Measurements from ENCODE around the gene CEL. TPM values are rescaled to one million over a fixed set of nuclear protein-coding genes. Genes with fewer than 3 reads are reported as not detected.

Gene CEL
- total and polyA plus RNA-seq, 3 experiments from 2014 or later = 1.1 to 1.2 TPM; not detected in 1

DNA sequence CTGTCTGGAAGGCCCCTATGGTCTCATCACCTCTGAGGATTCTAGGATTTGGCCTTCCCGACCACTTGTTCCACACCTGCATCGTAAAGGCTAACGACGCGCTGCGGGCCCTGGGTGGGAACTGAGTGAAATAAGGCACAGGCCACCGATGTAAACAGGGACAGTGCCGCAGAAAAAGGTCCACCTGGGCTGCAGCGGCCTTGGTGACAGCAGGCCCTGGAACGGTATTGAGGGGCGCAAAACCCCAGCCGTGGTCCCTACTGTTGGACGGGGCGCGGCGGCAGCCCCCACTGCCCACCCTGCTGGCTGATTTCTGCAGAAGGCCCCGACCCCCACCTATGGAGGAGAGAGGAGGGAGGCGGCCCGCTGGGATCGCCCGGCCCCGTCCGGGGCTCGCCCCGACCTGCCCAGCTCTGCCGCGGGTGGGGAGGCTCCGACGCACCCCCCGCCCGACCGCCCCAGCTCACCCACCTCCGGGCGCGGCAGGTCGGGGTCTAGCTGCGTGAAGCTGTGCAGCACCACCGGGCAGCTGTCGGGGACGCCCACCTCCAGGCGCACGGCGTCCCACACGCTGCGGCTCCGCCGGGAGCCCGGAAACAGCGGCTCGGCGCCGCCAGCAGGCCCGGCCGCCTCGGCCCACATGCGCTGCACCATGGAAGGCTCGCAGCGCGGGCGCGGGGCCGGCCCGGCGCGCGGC lies 58.9 kb downstream of the CEL start:
- H3K4me1 Mint-ChIP-seq = peaks cover 56 to 95% (median 61%) of the 10 kb centered on the region in 3 donors
- H3K4me1 ChIP-seq (ENCODE audit: insufficient read depth, low read length) = peaks cover 62% of the 10 kb centered on the region
- H3K27ac ChIP-seq (ENCODE audit: low read depth, low read length) = peak overlapping the region; percentile 74
- no peaks in the 10 kb centered on the region for H3K9me3 ChIP-seq (ENCODE audit: low read length)
- peak overlapping the region; percentile 53 for H3K4me3 ChIP-seq (ENCODE audit: low read length)
- ChIA-PET POLR2A (interaction anchor here (0.6 to 1.6 kb wide), 3 partner anchors 10 to 23 kb away, joined by 3 to 11 read pairs (median 4); no protein-coding TSS in a partner anchor), CTCF (interaction anchor here (25.9 kb wide), 1 partner anchor 27 kb away, joined by 521 read pairs; no protein-coding TSS in a partner anchor)
- peak overlapping the region; percentile 54 to 88 (median 78) for H3K4me3 Mint-ChIP-seq
- H3K9me3 Mint-ChIP-seq = no peaks in the 10 kb centered on the region
- no peak for DNase-seq
- no peaks in the 10 kb centered on the region for H3K27me3 Mint-ChIP-seq
- H3K36me3 Mint-ChIP-seq = peaks cover 0 to 23% (median 0%) of the 10 kb centered on the region in 3 donors
- no peaks in the 10 kb centered on the region for H3K36me3 ChIP-seq (ENCODE audit: insufficient read depth, low read length)
- H3K27ac Mint-ChIP-seq = peak overlapping the region; percentile 33 to 87 (median 66)
- H3K27me3 ChIP-seq (ENCODE audit: insufficient read depth, low read length, poor library complexity, severe bottlenecking) = no peaks in the 10 kb centered on the region

Other genes with a start within 250 kb of the CEL start
- not detected for gene AK8, start 183.7 kb upstream of the CEL start, total RNA-seq
- gene AK8, start 183.7 kb upstream of the CEL start, polyA plus RNA-seq = not detected
- 1 to 10 TPM; 2.6 to 2.8 TPM for gene SPACA9, start 183.1 kb upstream of the CEL start, total RNA-seq
- 1.4 TPM for gene SPACA9, start 183.1 kb upstream of the CEL start, polyA plus RNA-seq
- 10 to 100 TPM; 33.9 to 37.1 TPM for gene TSC1, start 117.4 kb upstream of the CEL start, total RNA-seq
- 12.6 TPM for gene TSC1, start 117.4 kb upstream of the CEL start, polyA plus RNA-seq
- not detected for gene GFI1B, start 83.3 kb upstream of the CEL start, total RNA-seq
- gene GFI1B, start 83.3 kb upstream of the CEL start, polyA plus RNA-seq = not detected
- 10 to 100 TPM; 87.8 to 91.8 TPM for gene GTF3C5, start 31.0 kb upstream of the CEL start, total RNA-seq
- gene GTF3C5, start 31.0 kb upstream of the CEL start, polyA plus RNA-seq = 38.5 TPM
- gene RALGDS, start 59.3 kb downstream of the CEL start, total RNA-seq = 10 to 100 TPM; 59.1 to 67.8 TPM
- gene RALGDS, start 59.3 kb downstream of the CEL start, polyA plus RNA-seq = 78.0 TPM
- gene GBGT1, start 101.9 kb downstream of the CEL start, total RNA-seq = 1 to 10 TPM; 1.8 to 2.6 TPM
- gene GBGT1, start 101.9 kb downstream of the CEL start, polyA plus RNA-seq = not detected
- gene OBP2B, start 147.3 kb downstream of the CEL start, total RNA-seq = not detected
- not detected for gene OBP2B, start 147.3 kb downstream of the CEL start, polyA plus RNA-seq
- gene ABO, start 213.2 kb downstream of the CEL start, total RNA-seq = not detected
- gene ABO, start 213.2 kb downstream of the CEL start, polyA plus RNA-seq = not detected